Fibroblast of upper back skin (primary cell): ENCODE measurements around the gene TMED5.
"Not testable (repeated sequence)": the region's sequence is repeated elsewhere in the genome, so short reads cannot be mapped to it uniquely, and the experiment has no call there.

Experiments
- DNase-seq: peaks from one replicate; pipeline ENCODE4 v3.0.0-alpha.2; 2013

The TMED5 gene

DNA sequence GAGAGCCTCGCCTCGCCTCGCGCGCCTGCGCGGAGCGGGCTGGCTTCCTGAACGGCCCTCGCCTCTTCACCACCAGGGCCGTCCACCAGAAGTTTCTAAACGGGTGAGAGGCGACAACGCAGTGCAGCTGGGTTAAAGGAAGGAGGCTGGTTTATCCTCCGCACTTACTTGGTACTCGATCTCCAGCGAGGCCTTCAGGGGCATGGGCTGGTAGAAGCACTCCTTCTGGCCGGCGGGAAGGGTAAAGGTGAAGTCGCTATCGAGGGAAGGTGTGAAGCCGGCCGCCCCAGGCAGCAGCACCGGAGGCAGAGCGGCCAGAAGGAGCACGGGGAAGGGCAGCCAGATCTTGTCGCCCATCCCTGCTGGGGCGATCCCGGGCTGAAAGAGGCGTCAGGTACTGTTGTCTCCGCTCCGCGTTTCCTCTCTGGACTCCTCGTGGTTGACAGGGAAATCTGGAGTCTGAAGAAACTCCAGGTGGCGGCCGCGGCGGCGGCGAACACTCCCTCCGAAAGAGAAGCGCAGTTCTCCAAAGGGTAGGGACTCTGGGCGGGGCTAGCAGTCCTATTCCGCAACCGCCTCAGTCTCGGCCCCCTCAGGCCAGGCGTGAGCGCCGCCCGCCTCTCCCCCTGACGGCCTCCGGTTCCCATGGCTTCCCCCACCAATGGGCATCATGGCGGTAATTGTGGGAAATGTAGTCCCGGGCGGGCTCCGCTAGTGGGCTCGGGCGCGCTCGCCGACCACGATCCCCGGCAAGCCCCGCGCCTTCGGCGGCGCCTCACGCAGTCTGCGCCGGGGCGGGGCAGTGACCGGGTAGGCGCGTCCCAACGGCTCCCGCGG, at the start of gene TMED5:
Gene TMED5 (minus strand): TSS at position 528 of the 837 bp plus-strand sequence. CDS start 171 bp downstream, at position 357.
- DNase-seq: peak; percentile 99

DNA sequence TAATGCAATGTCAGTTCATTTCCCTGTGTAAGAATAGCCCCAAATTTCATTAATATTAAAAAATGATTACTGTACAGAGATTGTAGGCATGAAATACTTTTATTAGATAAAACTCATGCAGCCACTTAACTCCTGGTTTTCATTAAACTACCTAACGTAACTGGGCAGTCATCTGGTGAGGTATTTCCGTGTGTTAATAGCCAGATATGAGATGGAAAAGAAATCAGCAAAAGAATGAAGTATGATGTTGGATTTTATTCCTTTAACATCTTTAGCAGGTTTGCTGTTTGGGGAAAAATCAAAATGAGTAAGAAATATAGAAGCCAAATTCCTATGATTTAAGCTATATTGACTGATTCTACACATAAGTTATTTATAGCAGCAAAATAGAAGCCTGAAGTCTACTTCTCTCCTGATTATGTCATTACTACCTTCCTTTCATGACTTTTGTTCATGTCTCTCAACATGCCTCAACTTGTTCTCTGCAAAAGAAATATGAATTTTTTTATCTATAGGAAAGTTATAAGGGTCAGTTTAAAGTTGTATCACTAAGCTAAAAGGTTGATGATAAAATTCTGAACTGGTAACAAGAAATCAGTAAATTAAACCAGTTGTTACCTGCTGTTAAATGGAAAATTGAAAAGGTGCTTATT, 42.9 kb upstream of the TMED5 start:
- DNase-seq: no peak

DNA sequence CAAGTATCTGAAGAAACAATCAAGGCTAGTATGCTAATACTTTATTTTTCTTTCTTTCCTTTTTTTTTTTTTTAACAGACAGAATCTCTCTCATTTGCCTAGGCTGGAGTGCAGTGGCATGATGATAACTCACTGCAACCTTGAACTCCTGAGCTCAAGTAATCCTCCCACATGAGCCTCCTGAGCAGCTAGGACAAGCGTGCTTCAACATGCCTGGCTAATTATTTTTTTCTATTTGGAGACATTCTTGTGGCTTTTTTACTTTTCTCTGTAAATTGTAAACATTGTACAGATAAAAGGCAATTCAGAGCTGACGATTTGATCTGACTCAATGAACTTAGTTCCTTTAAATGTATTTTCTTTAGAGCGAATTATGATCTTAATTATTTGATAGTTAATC, 41.7 kb upstream of the TMED5 start:
- peak; percentile 15 for DNase-seq

DNA sequence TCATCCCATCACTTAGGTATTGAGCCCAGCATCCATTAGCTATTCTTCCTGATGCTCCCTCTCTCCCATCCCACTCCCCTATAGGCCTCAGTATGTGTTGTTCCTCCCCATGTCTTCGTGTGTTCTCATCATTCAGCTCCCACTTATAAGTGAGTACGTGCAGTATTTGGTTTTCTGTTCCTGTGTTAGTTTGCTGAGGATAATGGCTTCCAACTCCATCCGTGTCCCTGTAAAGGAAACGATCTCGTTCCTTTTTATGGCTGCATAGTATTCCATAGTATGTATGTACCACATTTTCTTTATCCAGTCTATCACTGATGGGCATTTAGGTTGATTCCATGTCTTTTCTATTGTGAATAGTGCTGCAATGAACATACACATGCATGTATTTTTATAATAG, 40.5 kb upstream of the TMED5 start:
- not testable (repeated sequence) for DNase-seq

DNA sequence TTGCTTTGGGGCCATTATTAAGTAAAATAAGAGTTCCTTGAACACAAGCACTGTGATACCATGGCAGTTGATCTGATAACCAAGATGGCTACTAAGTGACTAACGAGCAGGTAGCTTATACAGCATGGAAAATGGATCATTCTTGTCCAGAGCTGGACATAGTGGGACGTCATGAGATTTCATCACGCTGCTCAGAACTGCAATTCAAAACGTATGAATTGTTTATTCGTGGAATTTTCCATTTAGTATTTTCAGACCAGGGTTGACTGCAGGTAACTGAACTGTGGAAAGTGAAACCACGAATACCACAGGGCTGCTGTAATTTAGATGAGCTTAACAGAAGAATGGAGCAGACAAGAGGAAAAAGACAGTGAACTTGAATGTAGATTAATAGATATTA, 39.2 kb upstream of the TMED5 start:
- DNase-seq: peak; percentile 16

DNA sequence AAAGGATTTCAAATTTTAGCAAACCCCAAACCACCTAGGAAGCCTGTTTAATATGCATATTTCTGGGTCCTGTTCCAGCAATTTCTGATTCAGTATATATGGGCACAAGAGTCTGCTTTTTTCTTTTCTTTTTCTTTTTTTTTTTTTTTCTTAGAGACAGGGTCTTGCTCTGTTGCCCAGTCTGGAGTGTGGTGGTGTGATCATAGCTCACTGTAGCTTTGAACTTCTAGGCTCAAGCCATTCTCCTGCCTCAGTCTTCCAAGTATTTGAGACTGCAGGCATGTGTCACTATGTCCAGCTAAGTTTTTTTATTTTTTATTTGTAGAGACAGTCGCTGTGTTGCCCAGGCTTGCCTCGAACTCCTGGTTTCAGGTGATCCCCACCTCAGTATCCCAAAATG, 35.1 kb upstream of the TMED5 start:
- no peak for DNase-seq

DNA sequence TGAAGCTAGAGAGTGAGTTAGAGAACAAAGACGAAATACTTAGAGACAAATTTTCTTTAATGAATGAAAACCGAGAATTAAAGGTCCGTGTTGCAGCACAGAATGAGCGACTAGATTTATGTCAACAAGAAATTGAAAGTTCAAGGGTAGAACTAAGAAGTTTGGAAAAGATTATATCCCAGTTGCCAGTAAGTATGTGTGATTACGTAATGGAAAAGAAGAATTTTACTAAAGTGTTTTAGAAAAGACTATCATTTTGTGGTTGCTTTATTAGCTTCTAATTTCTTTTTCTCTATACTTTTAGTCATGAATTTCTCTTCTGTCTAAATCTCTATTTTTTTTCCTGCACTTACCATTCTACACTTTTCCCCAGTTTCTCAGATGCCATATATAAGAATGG, 27.0 kb upstream of the TMED5 start:
- DNase-seq: no peak

DNA sequence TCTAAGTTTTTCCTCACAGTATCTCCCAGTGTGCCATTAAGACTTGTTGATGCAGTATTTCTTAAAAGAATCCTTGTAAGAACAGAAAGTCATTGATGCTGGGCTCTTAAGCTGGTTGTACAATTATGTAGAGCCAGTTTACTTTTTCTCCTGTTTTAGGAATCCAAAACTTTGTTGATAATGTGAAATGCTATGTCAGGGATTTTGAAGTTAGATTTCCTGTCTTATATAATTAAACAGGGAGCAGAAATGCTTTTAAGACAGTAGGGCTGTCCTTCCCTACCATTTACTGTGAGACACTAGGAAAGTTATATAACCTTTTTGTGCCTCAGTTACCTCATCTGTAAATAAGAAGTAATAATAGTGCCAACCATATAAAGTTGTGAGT, 26.3 kb upstream of the TMED5 start:
- no peak for DNase-seq

DNA sequence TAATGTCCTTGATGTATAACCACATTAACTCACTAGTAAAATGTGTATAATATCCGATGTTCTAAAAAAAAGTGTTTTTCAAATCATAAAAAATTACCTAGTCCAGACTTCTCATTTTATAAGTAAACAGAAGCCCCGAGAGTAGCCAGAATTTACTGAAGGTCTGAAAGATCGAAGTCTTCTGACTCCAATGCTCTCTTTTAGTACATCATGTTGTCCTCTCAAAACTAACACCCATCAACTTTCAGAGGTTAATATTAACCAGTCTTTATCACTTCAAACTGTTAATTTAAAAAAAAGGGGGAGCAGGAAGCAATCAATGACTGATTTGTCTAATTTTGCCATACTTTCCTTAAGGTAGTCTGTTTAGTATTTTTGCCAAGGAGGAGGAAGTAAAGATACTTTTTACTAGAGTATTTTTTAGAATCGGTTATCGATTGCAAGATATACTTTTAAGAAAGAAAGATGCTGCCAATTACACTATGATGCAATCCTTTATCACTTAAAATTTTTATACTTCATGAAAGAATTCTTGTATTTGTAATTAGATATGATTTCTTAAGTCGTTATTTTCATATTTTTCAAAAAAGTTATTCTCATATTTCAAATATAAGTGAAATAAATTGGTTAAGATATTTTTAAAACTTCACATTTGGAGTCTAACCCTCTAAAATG, 25.8 kb upstream of the TMED5 start:
- DNase-seq: no peak

DNA sequence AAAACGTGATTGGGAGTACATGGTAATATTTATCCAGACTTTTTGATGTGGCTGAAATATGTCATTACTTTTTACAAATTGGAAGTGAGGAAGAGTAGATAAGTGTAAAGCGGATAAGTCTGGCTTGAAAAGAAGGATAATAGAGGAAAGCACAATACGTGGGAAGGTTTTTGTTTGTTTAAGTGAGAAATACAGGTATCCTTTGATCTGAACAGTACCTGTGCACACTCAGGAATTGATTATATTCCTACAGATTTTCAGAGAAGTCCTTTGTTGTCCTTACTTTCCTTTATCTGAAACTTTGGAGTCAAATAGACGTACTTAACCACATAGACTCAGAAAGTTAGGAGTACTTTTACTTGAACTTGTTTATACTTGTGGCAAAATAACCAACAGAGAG, 20.5 kb upstream of the TMED5 start:
- no peak for DNase-seq

DNA sequence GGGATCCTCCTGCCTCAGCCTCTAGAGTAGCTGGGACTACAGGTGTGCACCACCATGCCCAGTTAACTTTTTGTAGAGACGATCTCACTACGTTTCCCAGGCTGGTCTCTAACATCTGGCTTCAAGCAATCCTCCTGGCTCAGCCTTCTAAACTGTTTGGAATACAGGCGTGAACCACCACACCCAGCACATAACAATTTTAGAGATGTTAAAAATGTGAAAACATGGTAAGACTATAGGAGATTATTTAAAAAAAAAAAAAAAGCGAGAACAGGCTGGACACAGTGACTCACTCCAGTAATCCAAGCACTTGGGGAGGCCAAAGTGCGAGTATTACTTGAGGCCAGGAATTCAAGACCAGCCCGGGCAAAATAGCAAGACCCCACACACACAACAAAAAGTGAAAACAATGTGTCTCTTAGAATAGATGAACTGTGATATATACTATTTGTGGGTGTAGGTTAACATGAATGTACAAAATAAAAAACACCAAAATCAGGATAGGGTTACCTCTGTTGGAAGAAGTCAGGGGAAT, 19.9 kb upstream of the TMED5 start:
- no peak for DNase-seq

DNA sequence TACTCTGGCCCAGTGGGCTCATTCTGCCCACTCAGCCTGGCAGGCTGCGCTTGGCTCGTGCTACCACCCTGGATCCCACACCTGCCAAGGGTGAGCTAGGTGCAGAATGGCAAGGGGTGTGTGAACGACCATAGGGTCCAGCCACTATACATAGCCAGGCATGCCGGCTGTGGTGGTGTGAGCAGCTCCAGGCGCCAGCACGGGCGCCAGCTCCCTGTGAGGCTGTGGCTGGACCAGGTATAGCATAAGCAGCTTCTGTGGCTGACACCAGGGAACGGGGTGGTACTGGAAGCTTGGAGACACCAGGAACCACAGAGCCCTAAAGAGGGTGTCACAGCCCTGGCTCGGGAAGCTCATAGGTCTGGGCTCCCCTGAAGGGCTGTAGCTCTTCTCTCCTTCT, 18.9 kb upstream of the TMED5 start:
- no peak for DNase-seq

DNA sequence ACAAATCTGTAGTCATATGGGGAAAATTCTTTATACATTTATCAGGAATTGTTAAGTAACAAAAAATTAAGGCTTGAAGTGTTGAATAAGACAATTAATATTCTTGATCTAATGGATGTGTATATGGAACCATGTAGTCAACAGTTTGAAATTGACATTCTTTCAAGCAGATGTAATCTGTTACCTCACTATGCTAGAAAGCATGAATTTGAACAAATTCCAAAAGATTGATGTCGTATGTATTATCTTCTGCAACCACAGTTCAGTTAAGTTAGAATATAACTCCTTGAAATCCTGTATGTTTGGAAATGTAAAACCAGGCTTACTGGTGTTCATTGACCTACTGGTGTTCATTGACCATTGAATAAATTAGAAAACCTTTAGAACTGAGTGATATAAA, 16.4 kb upstream of the TMED5 start:
- DNase-seq: peak; percentile 46

DNA sequence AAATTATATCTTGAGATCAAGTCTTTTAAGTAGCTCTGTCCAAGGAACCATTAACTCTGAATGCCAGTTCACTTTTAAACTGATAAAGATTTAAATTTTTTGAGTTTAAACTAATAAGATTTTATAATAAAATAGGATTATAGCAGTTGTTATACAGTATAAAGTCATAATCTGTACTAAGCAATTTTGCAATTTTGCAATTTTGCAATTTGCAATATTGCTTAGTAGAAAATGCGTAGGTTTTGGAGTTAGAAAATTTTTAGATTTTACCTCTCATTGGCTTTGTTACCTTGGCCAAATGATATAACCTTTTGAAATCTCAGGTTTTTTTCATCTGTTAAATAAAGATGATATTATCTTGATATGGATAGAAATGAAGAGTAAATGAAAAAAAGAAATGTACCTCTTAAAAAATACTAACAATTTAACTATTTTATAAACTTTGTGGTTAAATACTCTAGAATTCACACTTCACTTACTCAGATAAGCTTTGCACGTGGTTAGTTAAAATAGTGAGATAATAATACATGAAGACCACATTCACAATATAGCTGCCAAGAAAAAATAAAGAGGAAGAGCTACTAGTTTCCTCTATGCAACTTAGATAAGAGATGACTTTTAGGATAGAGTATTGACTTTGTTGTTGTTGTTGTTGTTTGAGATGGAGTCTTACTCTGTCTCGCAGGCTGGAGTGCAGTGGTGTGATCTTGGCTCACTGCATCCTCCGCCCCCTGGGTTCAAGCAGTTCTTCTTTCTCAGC, 14.2 kb upstream of the TMED5 start:
- no peak for DNase-seq

DNA sequence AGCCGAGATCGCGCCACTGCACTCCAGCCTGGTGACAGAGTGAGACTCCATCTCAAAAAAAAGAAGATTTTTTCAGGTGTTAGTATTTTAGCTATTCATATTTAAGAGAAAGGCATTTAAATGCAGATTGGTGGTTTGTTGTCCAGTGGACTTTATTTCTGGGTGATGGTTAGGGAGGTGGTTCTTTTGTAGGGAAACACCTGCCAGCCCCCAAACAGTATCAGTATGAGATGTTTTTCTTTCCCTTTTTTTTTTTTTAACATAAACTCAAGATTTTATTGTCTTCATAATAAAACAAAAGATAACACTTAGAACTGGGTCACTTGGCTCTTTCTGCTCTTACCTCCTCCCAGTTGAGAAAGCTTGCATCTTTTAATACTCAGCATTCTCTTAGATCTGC, 10.2 kb upstream of the TMED5 start:
- no peak for DNase-seq

DNA sequence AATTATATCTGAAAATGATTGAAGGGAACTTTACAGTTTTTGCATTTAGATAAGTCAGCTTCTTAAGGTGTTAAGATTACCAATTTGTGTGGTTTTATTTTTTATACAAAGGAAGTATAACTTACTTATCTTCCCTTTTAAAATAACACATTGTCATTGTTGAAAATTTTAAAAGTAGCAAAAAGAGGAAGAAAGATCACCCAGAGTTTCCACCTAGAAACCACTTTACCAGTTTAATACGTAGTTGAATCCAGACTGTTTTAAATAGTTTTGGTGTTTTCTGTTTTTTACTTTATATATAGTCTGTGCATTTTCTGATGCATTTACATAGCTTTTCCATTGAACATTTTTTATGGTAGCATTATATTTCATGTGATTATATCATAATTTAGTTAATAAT, 6.5 kb upstream of the TMED5 start:
- no peak for DNase-seq

DNA sequence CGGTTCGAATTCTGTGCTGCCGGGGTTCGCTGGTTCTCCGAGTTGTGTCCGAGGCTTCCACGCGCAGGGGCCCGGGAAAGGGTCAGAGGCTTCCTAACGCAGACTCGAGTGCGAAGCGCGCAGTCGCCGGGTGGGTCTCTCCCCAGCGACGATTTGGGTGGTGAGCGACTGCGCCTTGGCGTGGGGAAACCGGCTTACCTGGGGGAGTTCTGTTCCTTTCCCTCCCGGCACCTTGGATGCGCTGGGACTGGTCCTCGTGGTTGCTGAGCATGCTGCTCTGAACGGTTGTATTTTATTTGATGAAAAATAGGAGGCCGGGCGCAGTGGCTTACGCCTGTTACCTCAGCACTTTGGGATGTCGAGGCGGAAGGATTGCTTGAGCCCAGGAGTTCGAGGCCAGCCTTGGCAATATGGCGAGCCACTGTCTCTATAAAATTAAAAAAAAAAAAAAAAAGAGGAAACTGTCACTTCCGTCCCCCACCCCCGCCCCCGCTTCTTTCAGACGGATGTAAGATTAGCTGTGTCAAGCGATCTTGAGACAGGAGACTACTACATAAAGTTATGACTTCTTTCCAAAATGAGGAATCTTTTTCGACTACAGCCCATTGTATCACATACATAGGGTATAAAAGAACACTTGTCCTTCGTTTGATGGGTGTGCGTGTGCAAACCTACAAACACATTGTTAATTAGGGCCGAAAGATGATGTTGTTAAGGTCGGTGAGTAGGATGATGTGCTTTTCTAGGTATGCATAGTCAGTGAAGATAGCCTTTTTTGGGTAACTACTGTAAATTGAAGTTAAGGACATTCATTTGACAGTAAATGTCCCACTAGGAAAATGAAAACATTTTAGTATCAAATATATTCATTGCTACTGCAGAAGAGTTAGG, 755 bp upstream of the TMED5 start, which contains the start of gene CCDC18:
Gene CCDC18 (plus strand): TSS at position 2 of the 891 bp plus-strand sequence. CDS start 2,638 bp downstream, outside the sequence.
- DNase-seq: peak; percentile 20

DNA sequence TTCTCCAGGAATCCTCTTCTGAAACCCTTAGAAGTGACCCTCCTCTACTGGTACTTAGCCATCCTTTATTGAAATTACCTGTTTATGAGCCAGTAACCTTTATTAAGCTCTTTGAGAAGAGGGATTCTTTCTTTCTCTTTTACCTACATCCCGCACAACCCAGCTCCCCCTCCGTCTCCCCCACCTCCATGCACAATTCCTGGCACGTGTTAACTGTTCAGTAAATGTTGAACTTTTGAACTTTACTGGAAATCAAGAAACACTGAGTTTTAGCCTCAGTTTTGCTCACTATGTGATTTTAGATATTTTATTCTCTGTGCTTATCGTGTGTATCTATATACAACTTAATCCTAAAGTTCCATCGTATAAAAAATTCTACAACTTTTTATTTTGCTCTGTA, 1.8 kb downstream of the TMED5 start:
- DNase-seq: no peak

DNA sequence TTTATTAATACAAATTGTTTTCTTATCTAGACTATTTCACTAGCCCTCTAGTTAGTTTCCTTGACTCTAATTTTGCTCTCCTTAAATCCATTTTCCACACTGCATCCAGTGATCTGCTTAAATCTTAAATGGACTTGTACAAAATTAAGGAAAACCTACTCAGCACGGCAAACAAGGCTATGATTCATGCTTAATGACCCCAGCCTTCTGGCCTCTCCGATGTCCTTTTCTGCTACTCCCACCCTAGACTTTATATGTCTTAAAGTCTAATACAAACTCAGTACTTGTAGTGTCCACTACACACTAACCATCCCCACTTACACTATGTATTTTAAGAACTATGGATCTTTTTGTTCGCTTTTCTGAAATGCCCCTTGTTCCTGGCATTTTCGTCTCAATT, 2.2 kb downstream of the TMED5 start:
- DNase-seq: no peak

DNA sequence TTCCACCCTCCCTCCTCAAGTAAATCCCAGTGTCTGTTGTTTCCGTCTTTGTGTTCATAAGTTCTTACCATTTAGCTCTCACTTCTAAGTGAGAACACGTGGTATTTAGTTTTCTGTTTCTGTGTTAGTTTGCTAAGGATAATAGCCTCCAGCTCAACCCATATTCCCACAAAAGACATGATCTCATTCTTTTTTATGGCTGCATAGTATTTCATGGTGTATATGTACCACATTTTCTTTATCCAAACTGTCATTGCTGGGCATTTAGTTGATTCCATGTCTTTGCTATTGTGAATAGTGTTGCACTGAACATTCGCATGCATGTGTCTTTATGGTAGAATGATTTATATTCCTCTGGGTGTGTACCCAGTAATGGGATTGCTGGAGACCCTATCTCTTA, 5.6 kb downstream of the TMED5 start:
- not testable (repeated sequence) for DNase-seq

DNA sequence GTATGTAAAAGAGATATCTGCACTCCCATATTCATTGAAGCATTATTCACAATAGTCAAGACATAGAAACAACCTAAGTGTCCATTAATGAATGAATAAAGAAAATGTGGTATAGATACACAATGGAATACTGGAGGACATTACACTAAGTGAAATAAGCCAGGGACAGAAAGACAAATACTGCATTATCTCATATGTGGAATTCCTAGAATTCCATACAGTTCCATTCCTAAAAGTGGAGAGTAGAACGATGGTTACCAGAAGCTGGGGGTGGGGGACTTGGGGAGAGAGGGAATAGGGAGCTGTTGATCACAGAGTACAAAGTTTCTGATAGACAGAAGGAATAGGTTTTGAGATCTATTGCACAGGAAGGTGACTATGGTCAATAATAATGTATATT, 7.4 kb downstream of the TMED5 start:
- DNase-seq: peak; percentile 65

DNA sequence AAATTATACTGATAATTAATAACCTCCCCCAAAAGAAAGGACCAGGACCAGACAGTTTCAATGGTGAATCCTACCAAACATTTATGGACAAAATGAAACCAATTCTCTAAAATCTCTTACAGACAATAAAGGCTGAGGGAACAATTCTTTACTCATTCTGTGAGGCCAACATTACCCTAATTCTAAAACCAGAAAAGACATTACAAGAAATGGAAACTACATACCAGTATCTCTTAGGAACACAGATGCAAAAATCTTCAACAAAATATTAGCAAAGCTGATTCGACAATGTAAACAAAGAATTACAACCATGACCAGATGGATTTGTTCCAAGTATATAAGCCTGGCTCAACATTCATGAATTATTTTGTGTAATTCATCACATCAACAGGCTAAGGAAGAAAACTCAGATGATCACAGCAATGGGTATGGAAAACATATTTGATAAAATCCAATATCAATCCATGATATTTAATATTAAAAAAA, 8.6 kb downstream of the TMED5 start:
- DNase-seq: peak; percentile 30
